NOMO-1 treated with DMSO at 0.1 percent for 48 hours (cell line): ENCODE data around the gene CBL.
A peak's percentile ranks its signal among the peaks of the same experiment; 100 is the strongest.

ENCODE experiments used
- DNase-seq: peaks from one replicate; lab custom pipeline; 2025; ENCODE audit not compliant: unreplicated experiment; lab: John Stamatoyannopoulos, UW

Gene CBL

DNA sequence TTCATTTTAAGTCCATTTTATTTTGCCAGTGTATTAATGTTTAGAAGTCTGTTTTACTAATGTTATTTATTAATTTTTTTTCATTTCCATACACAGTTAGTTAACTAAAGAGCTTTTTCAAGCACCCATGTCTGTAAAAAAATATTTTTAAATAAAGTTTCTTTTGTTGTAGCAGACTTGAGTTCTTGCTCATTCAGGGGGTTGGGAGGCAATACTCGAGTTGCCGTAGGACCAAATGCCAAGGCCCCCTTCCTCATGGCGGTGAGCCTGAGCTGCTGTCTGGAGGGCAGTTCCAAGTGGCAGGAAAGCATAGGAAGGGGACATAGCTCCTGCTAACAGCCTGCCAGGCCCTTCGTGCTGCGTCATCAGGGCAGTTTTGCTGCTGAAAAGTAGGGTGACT is 101.8 kb downstream of the CBL start:
- no peak for DNase-seq

DNA sequence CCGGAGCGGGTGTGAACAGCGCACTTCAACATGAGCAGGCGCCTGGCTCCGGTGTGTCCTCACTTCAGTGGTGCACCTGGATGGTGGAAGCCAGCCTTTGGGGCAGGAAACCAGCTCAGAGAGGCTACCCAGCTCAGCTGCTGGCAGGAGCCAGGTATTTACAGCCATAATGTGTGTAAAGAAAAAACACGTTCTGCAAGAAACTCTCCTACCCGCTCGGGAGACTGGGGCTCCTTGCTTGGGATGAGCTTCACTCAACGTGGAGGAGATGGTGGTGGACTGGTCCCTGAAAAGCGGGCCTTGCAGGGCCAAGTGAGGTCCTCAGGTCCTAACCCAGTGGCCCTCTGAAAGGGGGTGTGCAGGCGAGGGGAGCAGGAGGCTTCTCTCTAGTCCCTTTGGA is 103.3 kb downstream of the CBL start:
- no peak for DNase-seq

DNA sequence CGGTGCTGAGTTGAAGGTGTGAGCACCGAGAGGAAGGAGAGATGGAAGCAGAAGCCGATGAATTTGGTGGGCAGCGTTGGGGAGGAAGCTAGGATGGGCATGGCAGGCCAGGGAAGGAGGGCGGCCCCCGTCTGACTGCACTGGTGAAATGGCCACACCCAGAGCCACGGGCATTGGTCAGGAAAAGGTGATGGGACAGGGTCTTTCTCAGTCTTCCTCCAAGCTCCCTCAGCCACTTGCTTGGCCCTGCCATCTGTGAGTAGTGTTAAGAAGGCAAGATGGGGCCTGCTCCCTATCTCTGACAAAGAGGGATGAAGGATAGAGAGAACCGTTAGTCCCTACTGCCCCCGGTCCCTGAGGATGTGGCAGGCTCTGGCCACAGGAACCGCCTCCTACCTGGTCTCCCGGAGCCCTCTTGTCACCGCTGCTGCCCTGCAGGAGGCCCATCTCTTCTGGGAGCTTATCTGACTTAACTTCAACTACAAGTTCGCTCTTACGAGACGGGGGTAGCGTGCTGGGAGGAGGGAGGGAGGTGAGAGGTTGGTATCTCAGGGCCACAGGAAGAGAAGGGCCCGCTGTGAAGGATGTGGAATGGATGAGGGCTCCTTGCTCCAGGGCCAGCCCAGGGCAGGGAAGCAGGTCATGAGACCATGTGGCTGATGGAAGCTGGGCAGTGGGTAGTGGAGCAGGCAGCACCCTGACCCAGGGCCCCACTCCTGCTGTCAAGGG is 104.0 kb downstream of the CBL start:
- DNase-seq: no peak

- no peak for DNase-seq
These were observed 104.5 kb downstream of the CBL start for GRCh38 chr11:119310682-119311052.

DNA sequence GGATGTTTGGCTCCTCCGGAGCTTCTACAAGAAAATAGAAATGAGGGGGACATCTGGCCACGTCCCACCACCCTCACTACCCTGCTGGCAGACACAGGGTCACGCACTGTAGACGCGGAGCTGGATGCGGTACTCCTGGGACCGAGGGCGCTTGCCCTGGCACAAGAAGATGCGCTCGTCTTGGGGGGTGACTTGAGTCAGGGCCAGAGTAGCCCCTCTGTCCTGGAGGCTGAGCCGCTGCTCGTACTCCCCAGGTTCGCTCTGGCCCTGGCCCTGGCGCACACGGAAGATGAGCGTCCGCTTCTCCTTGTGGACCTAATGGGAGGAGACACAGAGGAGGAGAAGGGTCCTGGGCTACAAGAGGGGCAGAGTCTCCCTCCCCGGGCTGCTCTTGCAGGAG is 108.6 kb downstream of the CBL start:
- DNase-seq: no peak

GRCh38 chr11:119315131-119316015 is 109.2 kb downstream of the CBL start:
- DNase-seq: no peak

GRCh38 chr11:119316016-119316728 is 110.0 kb downstream of the CBL start:
- DNase-seq: no peak

DNA sequence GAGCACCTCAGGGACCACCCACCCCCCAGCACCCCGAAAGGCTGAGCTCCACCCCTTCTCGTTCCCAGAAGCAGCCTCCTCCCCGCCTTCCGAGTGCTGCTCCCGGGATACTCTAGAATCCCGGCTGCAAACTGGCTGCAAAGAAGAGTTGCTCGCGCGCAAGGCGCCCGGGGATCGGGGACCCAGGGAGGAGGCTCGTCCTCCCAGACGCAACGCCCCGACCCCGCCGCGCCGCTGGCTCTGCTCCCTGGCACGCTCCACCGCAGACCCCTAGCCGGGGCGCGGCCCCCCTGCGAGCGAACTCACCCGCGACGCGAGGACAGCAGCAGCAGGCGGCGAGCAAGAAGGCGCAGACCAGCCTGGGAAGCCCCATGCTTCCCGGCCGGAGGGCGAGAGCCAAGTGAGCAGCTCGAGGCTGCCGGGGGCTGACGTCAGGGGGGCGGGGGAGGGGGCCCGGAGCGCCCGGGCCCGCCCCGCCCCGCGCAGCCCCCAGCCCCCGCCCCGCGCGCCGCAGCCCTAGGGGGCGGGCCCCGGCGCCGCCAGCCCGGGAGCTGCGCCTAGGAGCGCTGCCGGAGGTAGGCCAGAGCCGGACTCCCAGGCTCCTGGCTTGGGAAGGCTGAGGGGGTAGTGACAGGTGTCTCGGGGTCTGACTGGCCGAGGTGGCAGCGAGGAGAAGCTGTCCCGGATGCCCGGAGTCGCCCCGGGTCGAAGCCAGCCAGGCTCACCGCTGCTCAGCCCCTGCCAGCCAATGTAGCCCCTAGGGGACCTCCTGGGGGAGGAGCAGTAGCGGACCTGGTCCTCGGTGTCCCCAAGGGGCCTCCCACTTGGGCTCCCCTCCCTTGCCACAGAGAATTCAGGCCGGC is 110.8 kb downstream of the CBL start, which contains the start of gene MCAM:
Gene MCAM, minus strand, starts transcription at position 402 of the 863 bp plus-strand sequence. Its CDS starts 29 bp downstream, at position 373.
- DNase-seq: no peak

GRCh38 chr11:119317592-119318239 is 111.6 kb downstream of the CBL start:
- DNase-seq: no peak

DNA sequence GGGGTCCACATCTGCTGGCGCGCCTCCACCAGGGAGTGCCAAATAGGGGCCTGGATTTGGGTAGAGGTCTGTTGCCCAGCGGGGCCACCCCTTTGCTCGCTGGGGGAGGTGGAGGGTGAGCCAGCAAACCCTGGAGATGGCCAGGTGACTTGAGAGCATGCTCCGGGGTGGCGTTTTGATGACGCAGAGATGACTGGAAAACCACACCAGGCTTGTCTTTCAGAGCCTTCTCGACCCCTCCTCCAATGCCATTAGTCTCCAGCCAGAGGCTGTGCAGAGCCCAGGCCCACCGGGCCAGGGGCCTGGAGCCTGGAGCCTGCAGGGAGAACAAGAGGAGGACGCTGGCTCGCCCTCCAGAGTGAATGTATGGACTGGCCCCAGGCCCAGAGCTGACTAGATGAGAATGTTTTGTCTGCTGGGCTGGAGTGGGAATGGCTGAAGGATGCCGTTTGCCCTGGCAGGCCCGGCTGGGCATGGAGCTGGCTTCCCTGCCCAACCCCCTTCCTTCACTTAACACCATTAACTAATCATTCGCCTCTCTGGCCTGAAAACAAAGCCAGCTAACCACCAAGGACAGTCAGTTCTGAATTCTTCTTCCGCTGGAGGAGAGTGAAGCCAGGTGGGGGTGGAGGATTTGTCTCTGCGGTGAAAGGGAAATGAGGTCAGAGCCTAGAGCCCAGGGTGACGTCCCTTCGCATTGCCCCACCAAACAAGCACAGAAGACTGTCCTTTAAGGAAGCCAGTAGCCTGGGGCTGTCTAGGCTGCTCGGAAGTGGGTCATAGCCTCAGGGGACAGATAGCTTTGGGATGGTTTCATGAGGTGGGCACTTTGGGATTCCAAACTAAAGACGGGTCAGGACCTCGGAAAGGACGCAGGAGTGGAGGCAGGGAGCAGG is 112.3 kb downstream of the CBL start:
- peak; percentile 83 for DNase-seq

DNA sequence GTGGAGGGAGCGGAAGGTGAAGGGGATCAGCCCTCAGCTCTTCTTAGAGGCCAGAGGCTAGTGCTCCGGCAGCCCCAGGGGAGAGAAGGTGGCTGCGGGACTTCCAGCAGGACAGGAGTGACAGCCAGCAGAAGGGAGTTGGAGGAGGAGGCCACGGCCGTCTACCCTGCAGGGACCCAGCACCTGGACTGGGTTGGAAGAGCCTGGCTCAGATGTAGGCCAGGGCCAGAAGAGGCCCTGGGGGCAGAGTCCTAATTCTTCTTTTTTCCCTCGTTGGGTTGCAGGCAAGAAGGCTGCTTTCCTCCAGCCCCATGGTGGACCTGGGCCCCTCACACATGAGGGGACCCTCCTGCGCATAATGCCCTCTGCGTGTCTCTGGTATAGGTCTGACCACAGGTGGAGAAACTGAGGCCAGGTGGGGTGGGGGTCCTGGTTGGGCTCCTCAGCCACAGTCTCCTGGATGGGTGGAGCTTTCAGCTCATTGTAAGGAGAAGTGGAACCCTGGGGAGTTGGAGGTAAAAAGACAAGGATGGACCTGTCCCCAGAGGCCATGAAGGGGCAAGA is 113.1 kb downstream of the CBL start:
- no peak for DNase-seq

- DNase-seq: no peak
These were observed 113.6 kb downstream of the CBL start for GRCh38 chr11:119319700-119320239.

- DNase-seq: no peak
These were observed 114.2 kb downstream of the CBL start for GRCh38 chr11:119320240-119320775.

- peak; percentile 33 for DNase-seq
These were observed 114.8 kb downstream of the CBL start for GRCh38 chr11:119320776-119321524.

- DNase-seq: peak; percentile 25
These were observed 116.2 kb downstream of the CBL start for GRCh38 chr11:119322360-119322739.

- DNase-seq: no peak
These were observed 116.9 kb downstream of the CBL start for GRCh38 chr11:119322921-119323531.

GRCh38 chr11:119323532-119324033 is 117.4 kb downstream of the CBL start:
- peak; percentile 56 for DNase-seq
